Fibroblast of the aortic adventitia (primary cell): ENCODE data around the gene NNT. TPM values are rescaled to one million over a fixed set of nuclear protein-coding genes. Genes with fewer than 3 reads are reported as not detected.

ENCODE experiments used
- DNase-seq: peaks from one replicate; pipeline ENCODE4 v3.0.0-alpha.2; 2010; ENCODE audit warnings: low read depth
- H3K4me3 ChIP-seq: 2 replicates; pipeline ENCODE4 v1.5.1; 2011; ENCODE audit warnings: low read depth, mild to moderate bottlenecking, control low read depth, low read length, moderate library complexity
- total RNA-seq: library from RNA; depleted of rRNA; stranded (reverse); fragments of >200 nt; gene quantifications from 2 replicates; pipeline ENCODE4 v1.2.3, GENCODE V29; 2012; ENCODE audit warnings: low replicate concordance
- TF ChIP-seq, protein P1 (sequence below): IDR thresholded peaks from 2 replicates; pipeline ENCODE4 v1.5.1; 2011; ENCODE audit warnings: mild to moderate bottlenecking, low read length, control low read depth, inconsistent platforms; ENCODE audit not compliant: insufficient read depth

The NNT gene
- total RNA-seq, 1 donor: 80.3 TPM

- TF ChIP-seq, protein P1, sequence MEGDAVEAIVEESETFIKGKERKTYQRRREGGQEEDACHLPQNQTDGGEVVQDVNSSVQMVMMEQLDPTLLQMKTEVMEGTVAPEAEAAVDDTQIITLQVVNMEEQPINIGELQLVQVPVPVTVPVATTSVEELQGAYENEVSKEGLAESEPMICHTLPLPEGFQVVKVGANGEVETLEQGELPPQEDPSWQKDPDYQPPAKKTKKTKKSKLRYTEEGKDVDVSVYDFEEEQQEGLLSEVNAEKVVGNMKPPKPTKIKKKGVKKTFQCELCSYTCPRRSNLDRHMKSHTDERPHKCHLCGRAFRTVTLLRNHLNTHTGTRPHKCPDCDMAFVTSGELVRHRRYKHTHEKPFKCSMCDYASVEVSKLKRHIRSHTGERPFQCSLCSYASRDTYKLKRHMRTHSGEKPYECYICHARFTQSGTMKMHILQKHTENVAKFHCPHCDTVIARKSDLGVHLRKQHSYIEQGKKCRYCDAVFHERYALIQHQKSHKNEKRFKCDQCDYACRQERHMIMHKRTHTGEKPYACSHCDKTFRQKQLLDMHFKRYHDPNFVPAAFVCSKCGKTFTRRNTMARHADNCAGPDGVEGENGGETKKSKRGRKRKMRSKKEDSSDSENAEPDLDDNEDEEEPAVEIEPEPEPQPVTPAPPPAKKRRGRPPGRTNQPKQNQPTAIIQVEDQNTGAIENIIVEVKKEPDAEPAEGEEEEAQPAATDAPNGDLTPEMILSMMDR: no peak
- H3K4me3 ChIP-seq: no peak overlapping the region
- DNase-seq: no peak
Measured at GRCh38 chr5:43613370-43613769, 10.4 kb downstream of the NNT start.

GRCh38 chr5:43615445-43616184, 12.6 kb downstream of the NNT start:
- TF ChIP-seq, protein P1: no peak
- DNase-seq: no peak
- no peak overlapping the region for H3K4me3 ChIP-seq

GRCh38 chr5:43616535-43616934, 13.6 kb downstream of the NNT start:
- H3K4me3 ChIP-seq: no peak overlapping the region
- TF ChIP-seq, protein P1: no peak
- peak; percentile 35 for DNase-seq

- peak; percentile 59 for DNase-seq
- H3K4me3 ChIP-seq: no peak overlapping the region
- TF ChIP-seq, protein P1: no peak
Measured at GRCh38 chr5:43619380-43619779, 16.4 kb downstream of the NNT start.

- TF ChIP-seq, protein P1: no peak
- no peak for DNase-seq
- no peak overlapping the region for H3K4me3 ChIP-seq
Measured at GRCh38 chr5:43619911-43620310, 16.9 kb downstream of the NNT start.

- DNase-seq: no peak
- TF ChIP-seq, protein P1: no peak
- H3K4me3 ChIP-seq: no peak overlapping the region
Measured at GRCh38 chr5:43620944-43621505, 18.0 kb downstream of the NNT start.
